Metanephros (tissue), 1 donor: Measurements from ENCODE around the gene PAQR8. TPM values are rescaled to one million over a fixed set of nuclear protein-coding genes. Genes with fewer than 3 reads are reported as not detected.

ENCODE experiments used
- total RNA-seq: library from RNA; depleted of rRNA; stranded (reverse); fragments of >200 nt; gene quantifications from one replicate; pipeline ENCODE4 v1.2.3, GENCODE V29; 2014

The PAQR8 gene, protein sequence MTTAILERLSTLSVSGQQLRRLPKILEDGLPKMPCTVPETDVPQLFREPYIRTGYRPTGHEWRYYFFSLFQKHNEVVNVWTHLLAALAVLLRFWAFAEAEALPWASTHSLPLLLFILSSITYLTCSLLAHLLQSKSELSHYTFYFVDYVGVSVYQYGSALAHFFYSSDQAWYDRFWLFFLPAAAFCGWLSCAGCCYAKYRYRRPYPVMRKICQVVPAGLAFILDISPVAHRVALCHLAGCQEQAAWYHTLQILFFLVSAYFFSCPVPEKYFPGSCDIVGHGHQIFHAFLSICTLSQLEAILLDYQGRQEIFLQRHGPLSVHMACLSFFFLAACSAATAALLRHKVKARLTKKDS
- total RNA-seq: 18.3 TPM

DNA sequence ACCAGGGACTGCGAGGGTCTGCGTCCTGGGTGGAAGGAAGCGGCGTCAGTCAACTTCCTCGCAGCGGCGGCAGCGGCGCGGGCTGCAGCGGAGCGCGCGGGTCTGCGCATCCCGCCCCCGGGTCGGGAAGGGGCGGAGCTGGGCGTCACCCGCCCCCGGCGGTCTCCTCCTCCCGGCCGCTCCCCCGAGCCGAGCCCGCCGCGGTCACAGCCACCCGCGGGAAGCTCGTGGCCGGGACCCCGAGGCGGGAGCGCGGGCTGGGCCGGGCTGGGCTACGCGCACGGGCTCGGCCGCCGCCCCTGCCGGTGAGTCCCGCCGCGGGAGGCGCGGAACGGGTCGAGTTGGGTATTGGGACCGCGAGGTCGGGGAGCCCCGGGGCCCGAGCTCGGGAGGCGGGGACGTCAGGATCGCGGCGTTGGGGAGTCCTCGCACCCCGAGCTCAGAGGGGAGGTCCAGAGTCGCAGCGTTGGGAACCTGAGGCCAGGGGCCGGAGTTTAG, at the start of gene PAQR8:
Gene PAQR8, plus strand, starts transcription at position 207 of the 498 bp plus-strand sequence. CDS start 41,063 bp downstream, outside the sequence.

DNA sequence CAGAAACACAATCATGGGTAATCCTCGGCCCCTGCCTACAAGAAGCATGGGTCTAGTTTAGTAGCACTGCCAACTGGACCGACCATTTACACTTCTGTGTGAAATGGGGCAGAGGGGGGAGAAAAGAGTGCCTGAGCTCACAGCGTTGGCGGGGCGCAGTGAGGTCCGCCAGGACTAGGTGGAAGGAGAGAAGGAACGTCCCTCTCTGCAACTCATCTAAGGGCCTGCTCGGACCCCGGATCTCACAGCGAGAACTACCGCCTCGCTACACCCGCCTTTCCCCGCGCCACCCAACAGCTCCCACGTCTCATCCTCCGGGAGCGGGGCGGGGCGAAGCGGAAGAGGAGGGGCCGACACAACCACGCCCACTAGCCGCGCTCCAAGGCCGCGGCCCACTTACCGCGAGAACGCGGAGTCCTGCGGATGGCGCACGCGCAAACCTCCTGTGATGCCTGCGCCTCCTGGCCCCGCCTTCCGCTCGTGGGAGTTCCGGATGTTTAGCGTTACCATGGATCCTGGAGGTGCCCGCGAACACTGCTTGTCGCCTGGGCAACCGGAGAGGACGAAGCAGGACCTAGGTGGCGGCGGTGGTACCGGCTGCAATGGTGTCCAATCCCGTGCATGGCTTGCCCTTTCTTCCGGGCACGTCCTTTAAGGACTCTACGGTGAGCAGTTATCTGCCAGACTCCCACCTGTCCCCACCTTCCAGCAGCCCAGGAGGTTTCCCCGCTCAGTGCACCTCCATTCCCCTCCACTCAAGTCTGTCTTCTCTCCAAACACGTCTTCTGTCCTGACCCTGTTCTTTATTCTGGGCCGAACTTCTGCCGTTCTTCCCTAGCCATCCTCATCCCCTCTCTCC, 58.1 kb downstream of the PAQR8 start, which contains the start of gene EFHC1:
Gene EFHC1, plus strand, starts transcription at position 534 of the 859 bp plus-strand sequence. Its CDS starts 69 bp downstream, at position 603.

Other genes with a start within 250 kb of the PAQR8 start
- gene IL17A, start 175.8 kb upstream of the PAQR8 start, total RNA-seq: not detected
- not detected for gene IL17F, start 117.7 kb upstream of the PAQR8 start, total RNA-seq
- 71.1 TPM for gene MCM3, start 77.4 kb upstream of the PAQR8 start, total RNA-seq
- gene EFHC1, start 58.2 kb downstream of the PAQR8 start, total RNA-seq: 36.4 TPM
- gene TRAM2, start 214.9 kb downstream of the PAQR8 start, total RNA-seq: 18.8 TPM